HFF-Myc (cell line): ENCODE results near the gene SUN3.

Source experiments
- DNase-seq: peaks from one replicate; pipeline ENCODE4 v3.0.0-alpha.2; 2011; ENCODE audit warnings: low read depth; ENCODE audit errors: extremely low read depth
- H3K4me3 ChIP-seq: replicated peaks from 2 replicates; pipeline ENCODE4 v1.5.1; 2011; ENCODE audit warnings: low read depth, mild to moderate bottlenecking, control low read depth, low read length
- TF ChIP-seq, protein P1 (sequence below): IDR thresholded peaks from 2 replicates; pipeline ENCODE4 v1.5.1; 2012; ENCODE audit warnings: mild to moderate bottlenecking, low read depth, low read length, control low read depth; ENCODE audit errors: missing control alignments

The SUN3 gene

DNA sequence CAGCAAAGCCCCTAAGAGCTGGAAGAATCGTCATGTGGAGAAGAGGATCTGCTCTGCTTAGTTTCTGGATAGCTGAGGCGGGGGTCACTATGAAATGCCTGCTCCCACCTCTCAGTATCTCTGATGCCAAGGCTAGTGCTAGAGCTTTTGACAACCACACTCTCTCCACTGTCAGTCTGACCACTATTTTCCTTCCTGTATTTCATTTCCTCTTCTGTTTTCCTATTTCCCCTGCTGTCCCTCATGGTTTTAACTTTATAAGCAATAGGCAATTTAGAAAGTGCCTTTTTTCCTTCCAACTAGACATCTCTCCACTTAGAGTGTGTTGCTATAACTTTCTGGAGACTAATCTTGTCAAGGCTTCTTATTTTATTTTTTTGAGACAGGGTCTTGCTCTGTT lies 30.1 kb upstream of the SUN3 start:
- TF ChIP-seq, protein P1, sequence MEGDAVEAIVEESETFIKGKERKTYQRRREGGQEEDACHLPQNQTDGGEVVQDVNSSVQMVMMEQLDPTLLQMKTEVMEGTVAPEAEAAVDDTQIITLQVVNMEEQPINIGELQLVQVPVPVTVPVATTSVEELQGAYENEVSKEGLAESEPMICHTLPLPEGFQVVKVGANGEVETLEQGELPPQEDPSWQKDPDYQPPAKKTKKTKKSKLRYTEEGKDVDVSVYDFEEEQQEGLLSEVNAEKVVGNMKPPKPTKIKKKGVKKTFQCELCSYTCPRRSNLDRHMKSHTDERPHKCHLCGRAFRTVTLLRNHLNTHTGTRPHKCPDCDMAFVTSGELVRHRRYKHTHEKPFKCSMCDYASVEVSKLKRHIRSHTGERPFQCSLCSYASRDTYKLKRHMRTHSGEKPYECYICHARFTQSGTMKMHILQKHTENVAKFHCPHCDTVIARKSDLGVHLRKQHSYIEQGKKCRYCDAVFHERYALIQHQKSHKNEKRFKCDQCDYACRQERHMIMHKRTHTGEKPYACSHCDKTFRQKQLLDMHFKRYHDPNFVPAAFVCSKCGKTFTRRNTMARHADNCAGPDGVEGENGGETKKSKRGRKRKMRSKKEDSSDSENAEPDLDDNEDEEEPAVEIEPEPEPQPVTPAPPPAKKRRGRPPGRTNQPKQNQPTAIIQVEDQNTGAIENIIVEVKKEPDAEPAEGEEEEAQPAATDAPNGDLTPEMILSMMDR, result no peak
- no peak overlapping the region for H3K4me3 ChIP-seq
- DNase-seq, result no peak

- DNase-seq, result no peak
- no peak overlapping the region for H3K4me3 ChIP-seq
- TF ChIP-seq, protein P1, result no peak
Measured at GRCh38 chr7:48053736-48054135, 24.8 kb upstream of the SUN3 start.

GRCh38 chr7:48052748-48053147 lies 23.8 kb upstream of the SUN3 start:
- TF ChIP-seq, protein P1, result no peak
- DNase-seq, result no peak
- no peak overlapping the region for H3K4me3 ChIP-seq

- no peak for DNase-seq
- TF ChIP-seq, protein P1, result no peak
- H3K4me3 ChIP-seq, result no peak overlapping the region
Measured at GRCh38 chr7:48049850-48050249, 20.9 kb upstream of the SUN3 start.

DNA sequence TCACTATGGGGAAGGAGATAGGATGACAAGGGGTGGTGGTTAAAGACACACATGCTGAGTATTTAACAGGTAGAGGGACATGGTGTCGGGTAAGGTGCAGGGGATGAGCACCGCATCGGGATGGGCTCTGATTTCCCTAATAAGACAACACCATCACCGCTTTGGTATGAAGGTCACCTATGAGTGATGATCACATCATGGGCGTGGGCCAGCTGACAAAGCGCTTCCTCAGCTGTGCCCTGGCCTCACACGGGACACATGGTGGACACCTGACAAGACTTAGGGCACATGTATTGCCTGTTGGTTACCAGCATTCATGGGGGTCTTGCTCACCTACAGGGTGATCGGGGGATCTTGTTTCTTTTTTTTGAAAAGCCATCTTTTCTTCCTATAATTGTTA lies 19.2 kb upstream of the SUN3 start:
- TF ChIP-seq, protein P1, result no peak
- no peak for DNase-seq
- no peak overlapping the region for H3K4me3 ChIP-seq

DNA sequence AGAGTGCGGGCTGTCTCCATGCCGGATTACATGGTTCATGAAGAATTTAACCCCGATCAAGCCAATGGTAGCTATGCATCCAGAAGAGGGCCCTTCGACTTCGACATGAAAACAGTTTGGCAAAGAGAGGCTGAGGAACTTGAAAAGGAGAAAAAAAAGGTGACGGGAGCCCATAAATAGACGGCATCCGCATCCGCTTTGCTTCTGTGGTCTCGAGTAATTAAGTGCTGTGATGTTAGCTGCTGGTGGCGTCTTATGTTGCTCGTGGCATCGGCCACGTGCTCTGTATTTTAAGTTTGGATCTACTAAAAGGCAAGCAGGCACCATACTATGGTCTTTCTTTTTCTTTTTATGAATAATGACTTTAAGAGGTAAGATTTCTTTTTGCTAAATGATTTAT lies 17.6 kb upstream of the SUN3 start:
- TF ChIP-seq, protein P1, result no peak
- DNase-seq, result no peak
- no peak overlapping the region for H3K4me3 ChIP-seq

DNA sequence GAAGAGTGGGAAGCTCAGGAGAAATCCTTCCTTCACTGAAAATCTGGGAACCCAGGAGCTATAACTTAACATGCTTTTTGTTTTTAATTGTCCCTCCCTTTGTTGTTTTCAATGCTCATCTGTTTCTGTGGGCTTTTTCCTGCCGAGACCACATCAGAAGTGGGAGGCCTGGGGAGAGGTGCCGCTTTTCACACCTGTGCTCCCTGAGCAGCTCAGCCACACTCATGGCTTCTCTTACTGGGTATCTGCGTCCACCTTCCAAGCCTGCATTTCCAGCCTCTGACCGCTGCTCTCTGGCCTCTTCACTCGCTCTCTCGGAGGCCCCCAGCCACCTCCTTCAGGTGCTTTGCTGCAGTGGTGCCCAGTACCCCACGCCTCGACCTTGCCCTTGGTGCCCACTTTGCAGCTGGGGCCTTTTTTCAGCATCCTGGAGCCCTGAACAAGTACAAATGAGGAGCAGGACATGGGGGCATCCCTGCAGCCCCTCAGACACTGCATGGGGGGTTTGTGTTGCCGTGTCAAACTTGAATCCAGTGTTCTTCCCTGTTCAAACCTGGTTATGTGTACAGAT lies 16.4 kb upstream of the SUN3 start:
- no peak for DNase-seq
- no peak overlapping the region for H3K4me3 ChIP-seq
- TF ChIP-seq, protein P1, result no peak
